MM.1S (cell line): ENCODE data around the gene POU2AF3.

Experiments
- DNase-seq: peaks from one replicate; pipeline ENCODE4 v3.0.0-alpha.2; 2015
- H2AFZ ChIP-seq: fragments of 300-600 bp; sonication (generic); 2 replicates; pipeline ENCODE4 v1.6.0; 2016; ENCODE audit warnings: antibody characterized with exemption, low read length
- H3F3A ChIP-seq: fragments of 300-600 bp; sonication (generic); 2 replicates; pipeline ENCODE4 v1.6.1; 2016; ENCODE audit warnings: mild to moderate bottlenecking, antibody characterized with exemption, low read length, moderate library complexity, mixed read lengths; ENCODE audit not compliant: insufficient read depth
- H3K27ac ChIP-seq: fragments of 300-600 bp; sonication (generic); 2 replicates; pipeline ENCODE4 v1.5.1; 2016; ENCODE audit warnings: mild to moderate bottlenecking, low read length
- H3K27me3 ChIP-seq: fragments of 300-600 bp; sonication (generic); replicated peaks from 2 replicates; pipeline ENCODE4 v1.6.0; 2016; ENCODE audit warnings: low read length; ENCODE audit not compliant: insufficient read depth
- H3K36me3 ChIP-seq: fragments of 300-600 bp; sonication (generic); replicated peaks from 2 replicates; pipeline ENCODE4 v1.6.1; 2016; ENCODE audit warnings: mild to moderate bottlenecking, low read length, mixed read lengths; ENCODE audit not compliant: insufficient read depth
- H3K4me1 ChIP-seq: fragments of 300-600 bp; sonication (generic); 2 replicates; pipeline ENCODE4 v1.6.1; 2016; ENCODE audit warnings: low read length, mixed read lengths
- H3K4me2 ChIP-seq: fragments of 300-600 bp; sonication (generic); 2 replicates; pipeline ENCODE4 v1.6.0; 2016; ENCODE audit warnings: low read depth, low read length
- H3K4me3 ChIP-seq: fragments of 300-600 bp; sonication (generic); 2 replicates; pipeline ENCODE4 v1.5.1; 2016; ENCODE audit warnings: low read length, mixed read lengths
- H3K79me2 ChIP-seq: fragments of 300-600 bp; sonication (generic); 2 replicates; pipeline ENCODE4 v1.6.1; 2016; ENCODE audit warnings: mixed run types, low read length, mixed read lengths
- H3K9ac ChIP-seq: fragments of 300-600 bp; sonication (generic); 2 replicates; pipeline ENCODE4 v1.6.1; 2016; ENCODE audit warnings: low read length, mixed read lengths
- H3K9me2 ChIP-seq: fragments of 300-600 bp; sonication (generic); replicated peaks from 2 replicates; pipeline ENCODE4 v1.6.1; 2016; ENCODE audit warnings: mild to moderate bottlenecking, low read length, mixed read lengths; ENCODE audit not compliant: insufficient read depth
- H3K9me3 ChIP-seq: fragments of 300-600 bp; sonication (generic); replicated peaks from 2 replicates; pipeline ENCODE4 v1.6.1; 2016; ENCODE audit warnings: mild to moderate bottlenecking, low read length, mixed read lengths; ENCODE audit not compliant: insufficient read depth
- H4K20me1 ChIP-seq: fragments of 300-600 bp; sonication (generic); 2 replicates; pipeline ENCODE4 v1.6.1; 2016; ENCODE audit warnings: mild to moderate bottlenecking, low read length, moderate library complexity, mixed read lengths; ENCODE audit not compliant: insufficient read depth
- CTCF ChIP-seq: fragments of 300-600 bp; sonication (generic); IDR thresholded peaks from 2 replicates; pipeline ENCODE4 v1.5.1; 2016; ENCODE audit warnings: antibody characterized with exemption, low read length, mixed read lengths
- EZH2 ChIP-seq: fragments of 300-600 bp; sonication (generic); optimal IDR thresholded peaks from 2 replicates; pipeline ENCODE3; 2017; ENCODE audit warnings: low read depth, mild to moderate bottlenecking, antibody characterized with exemption, low read length, mixed read lengths
- EZH2phosphoT487 ChIP-seq: fragments of 300-600 bp; sonication (generic); IDR thresholded peaks from 2 replicates; pipeline ENCODE4 v1.6.1; 2018; ENCODE audit warnings: antibody characterized with exemption, low read length

POU2AF3 gene

GRCh38 chr11:111303461-111303860, 5.1 kb downstream of the POU2AF3 start:
- Histone ChIP-seq H3K9me2 (no peaks in the 10 kb centered on the region), H3K9me3 (no peaks in the 10 kb centered on the region), H3K27me3 (no peaks in the 10 kb centered on the region), H3F3A (no peaks in the 10 kb centered on the region), H3K4me3 (no peak overlapping the region), H3K79me2 (no peaks in the 10 kb centered on the region), H3K4me1 (no peaks in the 10 kb centered on the region), H3K9ac (no peak overlapping the region), H2AFZ (no peak overlapping the region), H3K4me2 (no peak overlapping the region), H3K36me3 (no peaks in the 10 kb centered on the region), H3K27ac (no peak overlapping the region), H4K20me1 (no peaks in the 10 kb centered on the region)
- no peak for DNase-seq
- TF ChIP-seq EZH2 (no peak), CTCF (no peak), EZH2phosphoT487 (no peak)

GRCh38 chr11:111305162-111305802, 6.9 kb downstream of the POU2AF3 start:
- TF ChIP-seq EZH2phosphoT487 = no peak
- TF ChIP-seq EZH2 = no peak
- no peak for TF ChIP-seq CTCF
- no peaks in the 10 kb centered on the region for H4K20me1 ChIP-seq
- no peak overlapping the region for H2AFZ ChIP-seq
- H3K4me2 ChIP-seq = no peak overlapping the region
- no peaks in the 10 kb centered on the region for H3K9me2 ChIP-seq
- DNase-seq = no peak
- no peaks in the 10 kb centered on the region for H3F3A ChIP-seq
- H3K4me3 ChIP-seq = no peak overlapping the region
- H3K9me3 ChIP-seq = no peaks in the 10 kb centered on the region
- H3K27me3 ChIP-seq = no peaks in the 10 kb centered on the region
- H3K9ac ChIP-seq = no peak overlapping the region
- H3K4me1 ChIP-seq = no peaks in the 10 kb centered on the region
- H3K36me3 ChIP-seq = no peaks in the 10 kb centered on the region
- no peak overlapping the region for H3K27ac ChIP-seq
- H3K79me2 ChIP-seq = no peaks in the 10 kb centered on the region

GRCh38 chr11:111305876-111306275, 7.5 kb downstream of the POU2AF3 start:
- TF ChIP-seq EZH2phosphoT487 (no peak), EZH2 (no peak), CTCF (no peak)
- H3K4me2 ChIP-seq = no peak overlapping the region
- no peak for DNase-seq
- H3K27ac ChIP-seq = no peak overlapping the region
- H3K27me3 ChIP-seq = no peaks in the 10 kb centered on the region
- no peak overlapping the region for H2AFZ ChIP-seq
- H3K4me3 ChIP-seq = no peak overlapping the region
- no peaks in the 10 kb centered on the region for H3K79me2 ChIP-seq
- no peaks in the 10 kb centered on the region for H3F3A ChIP-seq
- no peaks in the 10 kb centered on the region for H3K9me2 ChIP-seq
- H3K4me1 ChIP-seq = no peaks in the 10 kb centered on the region
- no peaks in the 10 kb centered on the region for H4K20me1 ChIP-seq
- H3K36me3 ChIP-seq = no peaks in the 10 kb centered on the region
- no peak overlapping the region for H3K9ac ChIP-seq
- no peaks in the 10 kb centered on the region for H3K9me3 ChIP-seq
